ENCODE data around the gene STX3.
A peak's percentile ranks its signal among the peaks of the same experiment; 100 is the strongest.

Gene STX3

GRCh38 chr11:59777104-59777503 is 21.9 kb downstream of the STX3 start:
- no peak for TF ChIP-seq CTCF (conservative IDR thresholded peaks at IDR 0.05)
- TF ChIP-seq ZFX (IDR thresholded peaks at IDR 0.05): no peak
- H3K27ac ChIP-seq: peak overlapping the region; percentile 48; the same call in 1 of the 2 replicates

GRCh38 chr11:59778122-59778521 is 22.9 kb downstream of the STX3 start:
- peak overlapping the region; percentile 48 for H3K27ac ChIP-seq
- TF ChIP-seq CTCF (conservative IDR thresholded peaks at IDR 0.05) (no peak), ZFX (IDR thresholded peaks at IDR 0.05) (no peak)

GRCh38 chr11:59779487-59779886 is 24.3 kb downstream of the STX3 start:
- no peak overlapping the region for H3K27ac ChIP-seq
- TF ChIP-seq ZFX (IDR thresholded peaks at IDR 0.05) (no peak), CTCF (conservative IDR thresholded peaks at IDR 0.05) (no peak)

GRCh38 chr11:59782080-59782479 is 26.9 kb downstream of the STX3 start:
- no peak overlapping the region for H3K27ac ChIP-seq
- no peak for TF ChIP-seq ZFX (IDR thresholded peaks at IDR 0.05)

- H3K27ac ChIP-seq: peak overlapping the region; percentile 90
- TF ChIP-seq ZFX (IDR thresholded peaks at IDR 0.05) (no peak), CTCF (conservative IDR thresholded peaks at IDR 0.05) (no peak)
Measured at GRCh38 chr11:59783632-59784090, 28.5 kb downstream of the STX3 start.

- H3K27ac ChIP-seq: peak overlapping the region; percentile 90
Measured at GRCh38 chr11:59784441-59784840, 29.3 kb downstream of the STX3 start.

- peak overlapping the region; percentile 90 for H3K27ac ChIP-seq
- no peak for TF ChIP-seq ZFX (IDR thresholded peaks at IDR 0.05)
Measured at GRCh38 chr11:59785818-59786217, 30.6 kb downstream of the STX3 start.

- peak overlapping the region; percentile 90 for H3K27ac ChIP-seq
Measured at GRCh38 chr11:59787255-59787588, 32.0 kb downstream of the STX3 start.

GRCh38 chr11:59787816-59788215 is 32.6 kb downstream of the STX3 start:
- TF ChIP-seq ZFX (IDR thresholded peaks at IDR 0.05) (no peak), CTCF (conservative IDR thresholded peaks at IDR 0.05) (no peak)
- H3K27ac ChIP-seq: peak overlapping the region; percentile 90

More at GRCh38 chr11:59787255-59787588, 32.0 kb downstream of the STX3 start:
- TF ChIP-seq ZFX (IDR thresholded peaks at IDR 0.05) (no peak), CTCF (conservative IDR thresholded peaks at IDR 0.05) (no peak)
